ENCODE data around the gene TYSND1.
A peak's percentile ranks its signal among the peaks of the same experiment; 100 is the strongest.

Gene TYSND1

GRCh38 chr10:70137135-70137534 is 9.4 kb downstream of the TYSND1 start:
- DNase-seq (ENCODE audit: low read depth), result no peak
- no peak overlapping the region for H3K4me3 ChIP-seq (replicated peaks; ENCODE audit: low read depth, low read length)
- TF ChIP-seq CTCF (IDR thresholded peaks at IDR 0.05; ENCODE audit: low read length, missing control alignments), result no peak

- H3K4me3 ChIP-seq (replicated peaks; ENCODE audit: low read depth, low read length), result no peak overlapping the region
- no peak for DNase-seq (ENCODE audit: low read depth)
- TF ChIP-seq CTCF (IDR thresholded peaks at IDR 0.05; ENCODE audit: low read length, missing control alignments), result no peak
These were observed 10.8 kb downstream of the TYSND1 start for GRCh38 chr10:70135684-70136083.

- no peak overlapping the region for H3K4me3 ChIP-seq (replicated peaks; ENCODE audit: low read depth, low read length)
- no peak for DNase-seq (ENCODE audit: low read depth)
- no peak for TF ChIP-seq CTCF (IDR thresholded peaks at IDR 0.05; ENCODE audit: low read length, missing control alignments)
These were observed 11.5 kb downstream of the TYSND1 start for GRCh38 chr10:70135046-70135445.

- TF ChIP-seq CTCF (IDR thresholded peaks at IDR 0.05; ENCODE audit: low read length, missing control alignments), result no peak
- peak; percentile 58 for DNase-seq (ENCODE audit: low read depth)
- peak within 1 kb of the TSS; percentile 65 for H3K4me3 ChIP-seq (replicated peaks; ENCODE audit: low read depth, low read length)
These were observed 14.1 kb downstream of the TYSND1 start, which contains the start of gene AIFM2 for GRCh38 chr10:70132098-70133029. AIFM2 (minus strand) TSS chr10:70132825; CDS start chr10:70124084, 8,741 bp downstream.

- TF ChIP-seq CTCF (IDR thresholded peaks at IDR 0.05; ENCODE audit: low read length, missing control alignments), result no peak
- peak overlapping the region; percentile 65 for H3K4me3 ChIP-seq (replicated peaks; ENCODE audit: low read depth, low read length)
- no peak for DNase-seq (ENCODE audit: low read depth)
These were observed 15.0 kb downstream of the TYSND1 start for GRCh38 chr10:70131560-70131937.

GRCh38 chr10:70130878-70131559 is 15.5 kb downstream of the TYSND1 start:
- TF ChIP-seq CTCF (IDR thresholded peaks at IDR 0.05; ENCODE audit: low read length, missing control alignments), result no peak
- H3K4me3 ChIP-seq (replicated peaks; ENCODE audit: low read depth, low read length), result no peak overlapping the region
- peak; percentile 88 for DNase-seq (ENCODE audit: low read depth)
